NCI-H446 (cell line): ENCODE results near the gene USPL1.

ENCODE experiments used
- DNase-seq, 2 experiments: peaks; one replicate each; lab custom pipeline; 2025; lab: John Stamatoyannopoulos, UW

USPL1 gene

DNA sequence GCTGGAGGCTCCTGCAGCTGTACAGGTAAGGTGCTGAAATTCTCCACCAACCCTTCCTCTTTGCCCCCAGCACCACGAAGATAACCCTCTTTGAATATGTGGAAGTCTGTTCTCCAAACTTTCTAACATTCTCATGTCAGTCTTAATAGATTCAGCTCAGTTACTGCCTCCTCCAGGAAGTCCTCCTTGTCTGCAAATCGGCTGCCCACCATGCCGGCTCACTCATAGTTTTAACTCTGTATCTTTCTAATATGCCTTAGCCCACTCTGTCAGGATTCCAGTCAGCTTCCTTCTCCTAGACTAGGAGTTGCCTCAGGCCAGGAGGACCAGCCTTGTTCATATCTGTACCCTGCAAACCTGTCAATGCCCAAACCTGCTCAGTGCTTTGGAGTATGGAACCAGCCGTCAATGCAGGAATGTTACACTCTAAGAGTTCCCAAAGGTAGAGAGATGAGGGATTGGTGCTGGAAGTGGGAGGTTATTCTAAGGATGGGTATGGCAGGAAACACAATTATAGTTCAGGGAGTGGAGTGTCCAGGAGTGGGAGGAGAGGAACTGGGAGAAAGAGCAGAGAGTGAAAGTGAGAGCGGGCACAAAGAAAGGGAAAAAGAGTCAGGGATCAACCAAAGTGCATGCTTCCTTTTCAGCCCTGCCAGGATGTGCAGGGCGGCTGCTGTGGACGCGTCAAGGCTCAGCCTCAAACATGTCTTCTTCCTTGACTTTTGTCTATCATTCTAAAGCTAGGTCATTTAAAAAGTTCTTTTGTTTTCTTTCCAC lies 79.6 kb downstream of the USPL1 start:
- no peak for DNase-seq

DNA sequence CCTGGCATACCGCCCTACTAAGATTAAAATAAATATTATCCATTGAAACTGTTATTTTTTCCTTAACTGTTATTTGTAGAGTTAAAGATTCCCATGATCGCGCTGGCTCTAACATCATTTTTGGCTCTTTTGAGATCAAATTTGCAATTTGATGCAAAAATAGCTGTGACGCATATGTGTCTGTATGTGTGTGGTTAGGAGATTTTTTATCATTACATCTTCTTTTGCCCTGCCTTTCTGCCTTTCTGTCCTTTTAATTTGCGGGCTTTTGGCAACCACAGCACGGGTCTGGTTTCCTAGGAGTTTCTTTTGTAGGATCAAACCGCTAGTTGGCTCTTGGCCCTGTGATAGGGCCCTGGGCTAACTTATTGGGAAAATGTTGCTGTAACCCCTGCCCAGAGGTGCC lies 80.3 kb downstream of the USPL1 start:
- no peak for DNase-seq

DNA sequence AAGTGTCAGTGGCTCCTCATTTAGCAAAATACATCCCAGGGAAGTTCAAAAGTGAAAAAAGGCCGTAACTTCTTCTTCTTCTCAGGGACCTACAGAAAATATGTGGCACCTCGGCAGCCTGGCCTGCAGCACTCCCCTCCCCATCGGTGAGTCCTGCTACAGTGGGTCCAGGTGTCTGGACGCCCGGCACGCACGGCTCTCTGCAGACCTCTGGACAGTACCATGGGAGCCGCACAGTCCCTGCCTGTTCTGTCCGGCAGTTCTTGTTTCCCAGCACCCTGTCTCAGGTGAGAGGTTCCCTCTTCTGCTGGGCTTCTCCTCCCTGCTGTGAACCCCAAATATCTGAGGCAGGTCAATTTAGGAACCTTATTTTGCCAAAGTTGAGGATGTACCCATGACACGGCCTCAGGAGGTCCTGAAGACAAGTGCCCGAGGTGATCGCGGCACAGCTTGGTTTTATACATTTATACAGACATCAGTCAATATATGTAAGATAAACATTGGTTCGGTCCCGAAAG lies 80.8 kb downstream of the USPL1 start:
- no peak for DNase-seq

DNA sequence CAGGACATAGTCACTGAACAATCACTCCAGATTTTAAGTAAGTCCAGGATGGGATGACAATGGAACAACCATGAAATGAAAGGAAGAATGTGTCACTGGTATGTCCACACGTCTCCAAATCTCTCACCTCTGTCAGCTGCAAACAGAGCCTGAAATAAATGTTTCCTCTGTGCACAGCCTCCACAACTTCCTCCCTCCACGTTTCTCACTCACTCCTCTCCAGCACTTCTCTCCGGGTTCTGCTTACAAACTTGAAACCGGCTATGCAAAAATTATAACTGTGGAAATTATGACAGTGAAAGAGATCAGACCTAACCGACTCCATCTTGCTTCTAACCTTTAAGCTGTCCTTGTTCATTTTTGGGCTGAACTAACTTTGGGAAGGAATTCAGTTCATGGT lies 82.6 kb downstream of the USPL1 start:
- no peak for DNase-seq

DNA sequence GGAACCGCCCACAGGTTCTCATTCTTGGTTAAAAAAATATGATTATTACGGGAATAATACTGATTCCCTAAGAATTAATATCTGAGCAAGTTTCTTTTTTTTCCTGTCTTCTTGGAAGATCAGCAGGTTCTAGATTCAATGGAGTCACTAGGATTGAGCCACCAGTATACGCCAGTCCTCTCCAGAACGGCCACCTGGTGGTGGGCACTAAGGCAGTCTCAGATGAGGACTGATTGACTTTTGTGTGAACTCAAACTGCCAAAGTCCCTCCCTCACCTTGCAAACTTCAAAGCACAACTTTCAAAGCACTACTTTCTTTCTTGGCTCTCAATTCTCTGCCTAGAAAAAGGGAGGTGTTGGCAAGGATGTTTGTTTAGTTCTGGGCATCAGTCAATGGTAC lies 84.3 kb downstream of the USPL1 start:
- no peak for DNase-seq

DNA sequence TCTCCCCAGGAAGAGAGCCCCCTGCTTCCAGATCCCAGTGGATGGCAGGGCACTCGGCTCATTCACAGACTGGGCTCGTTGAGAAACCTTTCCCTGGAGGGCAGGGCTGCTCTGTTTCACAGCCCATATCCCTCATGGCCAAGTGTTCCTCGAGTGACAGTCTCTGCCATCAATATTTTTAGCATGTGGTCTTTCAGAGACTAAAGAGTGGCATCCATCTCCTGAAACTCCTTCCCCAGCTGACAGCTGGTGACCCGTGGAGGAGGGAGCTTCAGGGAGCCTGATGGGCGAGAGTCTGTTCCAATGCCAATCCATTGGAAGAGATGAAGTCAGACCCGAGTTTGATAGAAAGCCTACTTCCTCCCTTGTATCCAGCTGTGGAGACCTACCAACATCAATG lies 86.9 kb downstream of the USPL1 start:
- DNase-seq, result no peak

DNA sequence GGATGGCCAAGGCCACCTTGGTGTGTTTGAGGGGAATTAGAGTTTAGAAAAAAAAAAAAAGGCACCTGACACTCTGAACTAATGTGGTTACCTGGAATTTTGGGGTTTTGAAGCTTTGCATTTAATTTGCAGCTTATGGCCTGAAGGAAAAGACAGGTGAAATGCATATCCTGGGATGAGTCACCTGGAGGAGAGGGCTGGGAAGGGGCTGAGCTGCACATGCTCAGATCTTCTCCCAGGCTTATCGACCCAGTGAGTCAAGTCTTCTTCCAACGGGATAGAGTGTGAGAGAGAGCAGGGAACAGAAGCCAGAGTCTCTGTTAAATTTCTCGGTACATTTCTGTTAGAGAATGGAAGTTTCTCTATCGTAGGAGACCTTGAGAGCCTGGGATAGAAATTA lies 88.0 kb downstream of the USPL1 start:
- no peak for DNase-seq

DNA sequence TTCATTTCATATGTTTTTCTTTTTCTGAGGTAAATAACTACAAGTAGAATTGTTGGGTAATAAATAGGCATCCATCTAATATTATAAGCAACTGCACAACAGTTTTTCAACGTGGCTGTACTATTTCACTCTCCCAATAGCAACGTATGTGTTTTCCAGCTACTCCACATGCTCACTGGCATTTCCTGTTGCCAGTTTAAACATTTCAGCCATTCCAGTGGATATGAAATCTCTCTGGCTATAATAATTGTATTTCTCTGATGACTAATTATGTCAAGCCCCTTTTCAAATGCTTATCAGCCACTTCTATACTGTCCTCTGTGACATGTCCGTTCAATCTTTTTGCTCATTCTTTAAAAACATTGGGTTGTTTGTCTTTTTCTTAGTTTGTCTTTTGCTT lies 90.8 kb downstream of the USPL1 start:
- DNase-seq, result no peak
